Right lung (tissue), 5 donors: ENCODE results near the gene TUBB6. TPM values are rescaled to one million over a fixed set of nuclear protein-coding genes. Genes with fewer than 3 reads are reported as not detected.

ENCODE experiments used
- DNase-seq, 2 donors: peaks; one replicate each; pipeline ENCODE4 v3.0.0-alpha.2; 2013
- polyA plus RNA-seq, 5 donors: library from polyadenylated mRNA; unstranded; fragments of 120-200 nt; gene quantifications; one replicate each; pipeline versions ENCODE4 v1.2.1 to v1.2.3, GENCODE V29; 2013; ENCODE audit warnings: inconsistent platforms in 1 of 5, low replicate concordance in 1 of 5; ENCODE audit not compliant: insufficient read length in 5 of 5, insufficient read depth in 1 of 5

TUBB6 gene
- polyA plus RNA-seq, 5 donors: 56.8 to 96.5 (median 66.7) TPM

GRCh38 chr18:12309683-12310198 lies 1.7 kb downstream of the TUBB6 start:
- DNase-seq: no peak

GRCh38 chr18:12310762-12311161 lies 2.7 kb downstream of the TUBB6 start:
- no peak for DNase-seq

- no peak for DNase-seq
Observed at GRCh38 chr18:12312976-12313375, 4.9 kb downstream of the TUBB6 start.

- DNase-seq: no peak
Observed at GRCh38 chr18:12313530-12314245, 5.6 kb downstream of the TUBB6 start.

GRCh38 chr18:12314591-12315305 lies 6.7 kb downstream of the TUBB6 start:
- DNase-seq: no peak

- DNase-seq: no peak
Observed at GRCh38 chr18:12315490-12315889, 7.4 kb downstream of the TUBB6 start.

- DNase-seq: no peak
Observed at GRCh38 chr18:12315911-12316310, 7.9 kb downstream of the TUBB6 start.

GRCh38 chr18:12317664-12318333 lies 9.8 kb downstream of the TUBB6 start:
- no peak for DNase-seq

GRCh38 chr18:12318334-12318697 lies 10.3 kb downstream of the TUBB6 start:
- no peak for DNase-seq

- DNase-seq: no peak
Observed at GRCh38 chr18:12318857-12319256, 10.8 kb downstream of the TUBB6 start.

- no peak for DNase-seq
Observed at GRCh38 chr18:12321333-12321732, 13.3 kb downstream of the TUBB6 start.

GRCh38 chr18:12324991-12325725 lies 17.1 kb downstream of the TUBB6 start:
- no peak for DNase-seq

- DNase-seq: no peak
Observed at GRCh38 chr18:12325726-12326245, 17.7 kb downstream of the TUBB6 start.

GRCh38 chr18:12326711-12327460 lies 18.8 kb downstream of the TUBB6 start:
- DNase-seq: no peak

GRCh38 chr18:12327510-12328178 lies 19.6 kb downstream of the TUBB6 start:
- no peak for DNase-seq

- no peak for DNase-seq
Observed at GRCh38 chr18:12328179-12328823, 20.3 kb downstream of the TUBB6 start.

- DNase-seq: no peak
Observed at GRCh38 chr18:12329125-12329698, 21.2 kb downstream of the TUBB6 start.

- DNase-seq: no peak
Observed at GRCh38 chr18:12330766-12331165, 22.7 kb downstream of the TUBB6 start.

- no peak for DNase-seq
Observed at GRCh38 chr18:12333506-12334290, 25.7 kb downstream of the TUBB6 start.
